Hepatocyte (in vitro differentiated cells): ENCODE measurements around the gene TRABD2A.

ENCODE experiments used
- CTCF ChIP-seq: fragments of 200-600 bp; sonication (generic); IDR thresholded peaks from 2 replicates; pipeline ENCODE4 v1.5.1; 2016; ENCODE audit warnings: antibody characterized with exemption, mild to moderate bottlenecking; ENCODE audit not compliant: poor library complexity
- EZH2phosphoT487 ChIP-seq: fragments of 200-600 bp; sonication (generic); IDR thresholded peaks from one replicate; pipeline ENCODE4 v1.6.1; 2018; ENCODE audit warnings: antibody characterized with exemption, mild to moderate bottlenecking, low read depth, moderate library complexity; ENCODE audit not compliant: unreplicated experiment, severe bottlenecking

GRCh38 chr2:84851876-84852275, 29.0 kb downstream of the TRABD2A start:
- TF ChIP-seq CTCF: no peak
- no peak for TF ChIP-seq EZH2phosphoT487
